HG02588 (cell line): ENCODE data around the gene DTNBP1.

Experiments used
- ATAC-seq: cut with Tn5 transposase; IDR thresholded peaks from one replicate; pipeline ENCODE4 v1.9.1; 2021; ENCODE audit warnings: mild to moderate bottlenecking, moderate library complexity; ENCODE audit not compliant: unreplicated experiment

Gene DTNBP1, protein sequence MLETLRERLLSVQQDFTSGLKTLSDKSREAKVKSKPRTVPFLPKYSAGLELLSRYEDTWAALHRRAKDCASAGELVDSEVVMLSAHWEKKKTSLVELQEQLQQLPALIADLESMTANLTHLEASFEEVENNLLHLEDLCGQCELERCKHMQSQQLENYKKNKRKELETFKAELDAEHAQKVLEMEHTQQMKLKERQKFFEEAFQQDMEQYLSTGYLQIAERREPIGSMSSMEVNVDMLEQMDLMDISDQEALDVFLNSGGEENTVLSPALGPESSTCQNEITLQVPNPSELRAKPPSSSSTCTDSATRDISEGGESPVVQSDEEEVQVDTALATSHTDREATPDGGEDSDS

DNA sequence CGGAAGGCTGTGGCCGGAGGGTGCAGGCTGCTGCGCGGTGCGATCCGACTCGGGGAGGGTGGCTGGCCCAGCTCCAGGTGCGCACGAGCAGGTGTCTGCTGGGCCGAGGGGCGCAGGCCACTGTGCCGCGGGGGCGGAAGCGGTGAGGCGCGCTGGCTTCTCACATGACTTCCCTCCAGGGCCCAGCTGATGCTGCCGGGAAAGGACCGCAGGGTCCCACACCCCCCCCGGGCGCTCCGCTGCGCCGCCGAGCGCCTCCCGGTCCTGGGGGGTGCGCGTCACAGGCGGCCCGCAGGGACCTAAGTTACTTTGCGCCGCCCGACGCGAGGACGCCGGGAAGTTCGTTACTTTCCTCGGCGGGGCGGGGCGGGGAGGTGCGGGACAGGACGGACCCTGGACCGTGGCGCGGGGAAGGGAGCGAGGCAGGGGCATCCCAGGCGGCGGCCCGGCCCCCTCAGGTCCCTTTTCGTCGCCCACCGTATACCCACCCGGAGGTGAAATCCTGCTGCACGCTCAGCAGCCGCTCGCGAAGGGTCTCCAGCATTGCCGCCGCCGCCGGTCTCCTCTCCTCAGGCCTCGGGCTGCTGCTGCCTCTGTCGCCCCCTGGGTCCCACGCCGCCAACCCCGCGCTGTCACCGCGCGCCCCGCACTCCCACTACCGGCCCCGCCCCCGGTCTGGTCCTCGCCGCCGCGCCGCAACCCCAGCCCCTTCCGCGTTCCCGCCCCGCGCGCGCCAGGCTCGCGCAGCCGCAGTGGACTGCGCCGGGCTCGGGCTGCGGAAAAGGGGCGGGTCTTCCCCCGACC is at the start of gene DTNBP1:
Gene DTNBP1 (minus strand): TSS at position 703 of the 804 bp plus-strand sequence. CDS start 159 bp downstream, at position 544.
- ATAC-seq, result peak; percentile 67

DNA sequence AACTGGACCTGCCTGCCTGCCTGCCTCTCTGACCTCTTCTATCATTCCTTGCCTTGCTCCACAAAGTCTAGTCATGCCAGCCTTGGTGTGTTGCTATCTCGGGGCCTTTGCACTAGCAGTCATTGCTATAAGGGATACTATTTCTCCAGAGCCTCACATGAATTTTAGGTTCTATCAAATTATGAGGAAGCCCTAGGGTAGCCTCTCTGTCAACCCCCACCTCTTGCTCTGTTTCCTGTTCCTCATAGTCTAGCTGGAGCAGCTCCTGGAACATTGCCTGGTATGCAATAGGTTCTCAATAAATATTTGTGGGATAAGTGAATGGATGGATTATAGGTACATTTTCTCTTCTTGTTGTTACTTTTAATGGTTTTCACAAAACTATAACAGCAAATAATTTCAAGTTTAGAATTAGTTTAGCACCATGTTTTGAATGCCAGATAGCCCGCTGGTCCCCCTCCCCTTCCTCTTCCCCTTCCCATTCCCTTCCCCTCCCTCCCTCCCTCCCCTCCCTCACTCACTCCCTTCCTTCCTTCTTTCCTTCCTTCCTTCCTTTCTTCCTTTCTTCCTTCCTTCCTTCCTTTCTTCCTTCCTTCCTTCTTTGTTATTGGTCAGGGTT is 46.9 kb upstream of the DTNBP1 start:
- ATAC-seq, result no peak

DNA sequence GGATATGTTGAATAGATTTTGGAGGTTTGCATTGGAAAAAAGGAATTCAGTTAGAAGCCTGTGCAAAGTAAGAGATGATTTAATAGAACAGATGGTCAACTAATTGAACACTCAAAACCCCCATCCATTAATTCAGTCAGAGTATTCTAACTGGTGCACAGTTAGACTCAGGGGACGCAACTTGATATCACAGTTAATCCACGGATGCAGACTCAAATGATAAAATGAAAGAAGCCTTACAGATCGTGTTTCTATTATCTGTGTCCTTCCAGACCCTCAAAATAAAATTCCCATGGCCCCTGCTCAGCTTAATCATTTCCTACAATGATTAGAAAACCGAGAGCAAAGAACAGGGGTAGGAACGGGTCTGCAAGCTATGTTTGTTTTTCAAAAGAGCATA is 45.4 kb upstream of the DTNBP1 start:
- ATAC-seq, result no peak

DNA sequence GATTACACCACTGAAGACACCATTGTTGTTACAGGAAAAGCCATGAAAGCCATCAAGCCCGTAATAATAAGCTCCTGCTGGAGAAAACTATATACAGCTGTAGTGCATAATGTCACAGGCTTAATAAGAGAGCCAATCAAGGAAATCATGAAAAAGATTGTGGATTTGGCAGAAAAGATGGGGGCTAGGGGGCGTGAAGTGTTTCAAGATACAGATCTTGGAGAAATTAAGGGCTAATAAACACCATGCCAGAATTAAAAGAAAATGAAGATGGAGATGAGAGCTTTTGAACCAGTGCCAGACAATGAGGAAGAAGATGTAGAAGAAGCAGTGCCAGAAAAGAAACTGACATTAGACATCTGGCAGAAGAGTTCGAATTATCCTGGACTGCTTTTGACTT is 43.2 kb upstream of the DTNBP1 start:
- ATAC-seq, result no peak

DNA sequence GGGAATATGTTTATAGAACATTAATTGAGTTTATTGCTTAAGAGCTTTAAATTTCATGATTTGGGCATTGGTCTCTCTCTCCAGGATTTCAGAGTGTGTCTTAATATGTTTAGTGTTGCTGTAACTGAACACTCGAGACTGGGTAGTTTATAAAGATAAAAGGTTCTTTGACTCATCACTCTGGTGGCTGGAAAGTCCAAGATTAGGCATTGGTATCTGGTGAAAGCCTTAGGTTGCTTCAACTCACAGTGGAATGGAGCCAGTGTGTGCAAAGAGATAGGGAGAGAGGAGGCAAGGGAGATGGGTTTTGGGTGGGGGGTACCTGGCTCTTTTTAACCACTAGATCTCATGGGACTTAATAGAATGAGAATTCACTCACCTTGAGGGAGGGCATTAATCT is 35.6 kb upstream of the DTNBP1 start:
- ATAC-seq, result no peak

DNA sequence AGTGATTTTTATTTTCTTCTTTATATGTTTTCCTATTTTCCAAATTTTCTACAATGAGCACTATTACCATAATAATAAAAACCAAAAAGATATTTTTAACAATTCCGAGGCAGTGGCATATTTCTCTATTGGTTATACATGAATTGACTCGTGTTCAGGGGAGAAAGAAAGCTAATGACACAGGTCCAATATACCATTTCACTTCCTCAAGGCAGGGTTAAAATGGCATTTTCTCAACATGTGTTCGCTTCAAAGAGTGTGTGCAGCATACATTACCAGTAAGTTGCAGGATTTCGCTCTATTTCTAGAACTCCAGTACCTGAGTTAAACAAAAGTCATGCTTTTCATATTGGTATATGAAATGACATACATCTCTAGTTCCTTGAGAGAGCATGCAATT is 35.1 kb upstream of the DTNBP1 start:
- no peak for ATAC-seq

DNA sequence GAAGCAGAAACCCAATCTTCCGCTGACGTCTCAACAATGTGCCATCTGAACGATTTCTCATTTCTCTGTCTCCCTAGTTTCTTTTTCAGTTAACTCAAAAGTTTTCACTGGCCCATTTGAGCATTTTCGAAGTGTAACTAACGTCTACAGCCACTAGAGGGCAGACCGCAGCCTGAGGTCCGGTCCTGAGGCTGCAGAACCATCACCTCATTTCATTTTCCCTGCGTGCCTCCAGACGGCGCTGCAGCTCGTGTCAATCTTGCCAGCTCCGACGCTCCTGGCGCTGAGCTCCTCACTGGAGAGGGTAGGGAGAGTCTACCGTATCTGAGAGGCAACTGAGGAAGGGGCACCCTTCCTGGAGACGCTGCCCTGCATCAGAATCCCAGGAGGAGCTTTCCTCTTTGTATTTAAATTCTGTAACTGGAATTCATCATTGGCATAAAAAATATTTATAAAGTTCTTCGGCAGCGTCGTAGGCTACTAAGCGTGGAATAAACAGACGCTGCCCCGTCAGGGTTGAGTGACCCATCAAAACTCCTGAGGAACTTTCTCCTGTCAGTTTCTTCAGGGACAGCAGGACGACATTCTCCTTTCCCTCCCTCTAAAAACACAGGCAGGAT is 28.5 kb upstream of the DTNBP1 start:
- peak; percentile 95 for ATAC-seq

DNA sequence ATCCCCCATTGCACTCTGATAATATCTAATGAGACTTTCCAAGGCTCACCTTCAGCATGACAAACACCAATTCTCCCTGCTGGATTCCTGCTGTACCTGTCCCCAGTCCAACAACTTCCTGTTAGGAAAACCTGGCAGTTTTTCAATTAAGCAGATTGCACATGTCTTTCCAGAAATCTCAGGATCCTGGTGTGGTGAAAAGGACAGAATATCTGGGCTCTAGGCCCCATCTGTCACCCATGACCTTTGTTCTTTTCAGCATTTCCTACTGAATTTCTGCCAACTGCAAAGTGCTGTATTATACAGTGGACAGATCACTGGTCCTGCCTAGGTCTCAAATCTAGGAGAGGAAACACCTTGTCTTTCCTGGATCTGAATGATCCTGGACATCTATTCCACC is 27.7 kb upstream of the DTNBP1 start:
- ATAC-seq, result no peak

DNA sequence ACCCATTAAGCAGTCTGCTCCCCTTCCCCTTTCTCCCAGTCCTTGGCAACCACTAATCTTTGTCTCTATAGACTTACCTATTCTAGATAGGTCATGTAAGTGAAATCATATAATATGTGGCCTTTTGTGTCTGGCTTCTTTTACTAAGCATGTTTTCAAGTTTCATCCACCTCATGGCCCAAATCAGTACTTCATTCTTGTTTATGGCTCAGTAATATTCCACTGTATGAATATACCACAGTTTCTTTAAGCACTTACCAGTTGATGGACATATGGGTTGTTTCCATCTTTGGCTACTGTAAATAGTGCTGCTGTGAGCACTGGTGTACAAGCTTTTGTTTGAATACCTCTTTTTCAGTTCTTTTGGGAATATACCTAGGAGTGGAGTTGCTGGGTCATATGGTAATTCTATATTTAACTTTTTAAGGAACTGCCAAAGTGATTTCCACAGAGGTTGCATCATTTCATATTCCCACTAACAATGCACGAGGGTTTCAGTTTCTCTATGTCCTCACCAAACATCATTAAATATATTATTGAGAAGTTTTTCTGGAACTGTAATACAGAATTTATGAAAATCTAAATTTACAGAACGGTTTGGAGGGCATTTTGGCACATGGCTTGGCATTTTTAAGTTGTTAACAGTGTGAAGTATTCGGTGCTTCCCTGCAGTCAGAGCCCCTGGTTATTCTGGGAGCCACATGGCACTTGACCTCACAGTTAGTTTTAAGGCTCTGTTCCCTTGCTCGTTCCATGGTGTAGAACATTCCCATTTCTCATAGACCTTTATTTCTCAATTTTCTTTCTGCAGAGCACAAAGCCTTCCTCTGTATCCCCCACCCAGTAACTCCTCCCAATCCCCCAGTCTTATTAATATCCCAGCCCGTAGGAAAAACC is 27.0 kb upstream of the DTNBP1 start:
- ATAC-seq, result no peak

DNA sequence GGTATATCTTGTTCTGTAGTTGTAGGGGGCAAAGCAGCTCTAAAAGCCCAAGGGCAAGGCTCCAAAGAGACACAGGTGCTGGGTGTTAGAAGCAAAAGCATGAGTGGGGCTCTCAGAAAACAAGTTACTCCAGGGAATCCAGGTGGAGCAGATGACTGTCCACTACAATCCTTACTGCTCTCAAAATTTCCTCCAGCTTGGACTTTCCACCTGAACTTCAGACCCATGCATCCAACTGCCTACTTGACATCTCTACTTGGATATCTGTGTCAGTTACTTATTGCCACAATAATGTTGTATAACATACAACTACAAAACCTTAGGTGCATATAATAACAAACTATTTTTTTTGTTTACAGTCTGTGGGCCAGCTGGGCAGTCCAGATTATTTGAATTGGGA is 22.8 kb upstream of the DTNBP1 start:
- no peak for ATAC-seq

DNA sequence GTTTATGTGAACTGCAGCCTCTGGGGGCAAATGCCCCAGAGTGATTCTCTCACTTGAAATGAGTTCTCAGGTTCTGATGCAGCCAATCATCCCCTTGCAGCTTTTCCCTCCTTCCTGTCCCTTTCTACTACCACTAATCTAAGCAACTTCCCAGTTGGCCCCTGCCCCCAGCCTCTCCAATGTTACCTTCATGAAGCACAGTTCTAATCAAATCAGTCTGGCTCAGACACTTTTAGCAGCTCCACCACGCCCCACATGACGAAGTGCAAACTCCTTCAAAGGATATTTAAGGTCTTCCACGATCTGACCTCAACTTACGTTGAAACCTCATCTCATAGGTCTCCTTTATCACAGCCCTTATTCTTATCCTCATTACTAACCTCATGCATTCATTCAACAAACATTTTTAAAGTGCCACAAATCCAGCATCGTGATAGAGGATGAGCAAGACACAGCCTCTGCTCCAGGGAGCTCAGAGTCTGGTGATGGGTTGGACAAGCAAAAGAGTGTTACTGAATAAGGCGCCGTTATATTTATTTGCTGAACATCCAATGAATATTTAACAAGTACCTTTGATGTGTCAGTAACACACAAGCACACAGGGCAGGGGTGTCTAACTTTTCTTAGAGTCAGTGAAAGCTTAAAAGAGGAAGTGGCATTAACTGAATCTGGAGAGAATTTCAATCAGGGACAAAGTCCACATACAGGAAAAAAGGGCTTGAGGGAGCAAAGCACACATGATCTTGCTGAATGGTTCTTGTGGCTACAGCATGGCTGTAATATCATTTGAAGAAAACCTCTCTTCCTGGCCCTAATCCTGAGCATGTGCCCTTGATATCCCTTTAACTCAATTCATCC is 20.4 kb upstream of the DTNBP1 start:
- ATAC-seq, result peak; percentile 70

DNA sequence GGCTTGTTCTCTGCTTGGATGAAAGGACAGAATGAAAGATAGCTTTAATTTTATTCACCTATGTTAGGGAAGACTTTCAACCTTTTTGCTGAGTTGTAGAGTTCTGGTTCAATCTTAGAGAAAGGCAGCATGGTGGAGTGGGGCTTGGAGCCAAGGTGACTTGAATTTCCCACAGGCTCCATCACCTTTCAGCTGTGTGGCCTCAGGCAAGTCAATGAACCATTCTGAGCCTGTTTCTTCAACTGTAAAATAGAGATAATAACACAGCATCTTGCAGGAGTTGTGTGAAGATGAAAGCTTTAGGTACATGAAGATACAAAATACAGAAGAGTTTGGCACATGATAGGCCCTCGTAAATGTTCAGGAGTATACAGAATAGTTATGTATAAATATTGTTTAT is 19.1 kb upstream of the DTNBP1 start:
- ATAC-seq, result no peak

DNA sequence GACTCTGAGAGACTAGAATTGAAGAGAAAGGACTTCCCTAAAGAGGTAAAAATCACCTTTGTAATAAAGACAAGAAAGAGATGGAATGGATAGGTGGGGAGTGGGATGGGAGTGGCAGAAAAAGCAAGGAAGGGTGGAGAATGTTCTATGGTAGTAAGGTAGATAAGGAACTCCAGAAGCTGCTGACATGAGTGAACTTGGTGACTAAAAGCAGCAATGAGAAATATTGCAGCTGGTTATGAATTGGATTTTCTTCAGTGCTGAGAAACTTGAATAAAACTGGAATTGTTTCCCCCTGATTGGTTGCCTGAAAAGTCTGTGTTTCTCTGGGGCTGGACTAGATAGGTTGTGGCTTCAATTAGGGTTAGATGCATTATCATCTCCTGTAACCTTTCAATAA is 15.7 kb upstream of the DTNBP1 start:
- no peak for ATAC-seq

DNA sequence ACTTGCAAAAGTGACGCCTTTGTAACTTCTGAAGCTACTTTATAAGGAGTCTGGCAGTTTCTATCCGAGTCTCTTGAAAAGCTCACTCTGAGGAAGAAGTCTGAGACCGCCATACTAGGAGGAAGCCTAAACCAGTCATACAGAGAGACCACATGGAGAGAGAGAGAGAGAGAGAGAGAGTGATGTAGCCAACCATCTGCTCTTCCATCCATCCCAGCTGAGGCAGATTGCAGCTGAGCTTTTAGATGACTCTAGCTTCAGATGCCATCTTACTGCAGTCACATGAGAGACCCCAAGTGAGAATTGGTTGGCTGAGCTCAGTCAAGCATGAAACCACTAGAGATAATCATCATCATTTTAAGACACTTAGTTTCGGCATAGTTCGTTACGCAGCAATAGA is 15.0 kb upstream of the DTNBP1 start:
- no peak for ATAC-seq

DNA sequence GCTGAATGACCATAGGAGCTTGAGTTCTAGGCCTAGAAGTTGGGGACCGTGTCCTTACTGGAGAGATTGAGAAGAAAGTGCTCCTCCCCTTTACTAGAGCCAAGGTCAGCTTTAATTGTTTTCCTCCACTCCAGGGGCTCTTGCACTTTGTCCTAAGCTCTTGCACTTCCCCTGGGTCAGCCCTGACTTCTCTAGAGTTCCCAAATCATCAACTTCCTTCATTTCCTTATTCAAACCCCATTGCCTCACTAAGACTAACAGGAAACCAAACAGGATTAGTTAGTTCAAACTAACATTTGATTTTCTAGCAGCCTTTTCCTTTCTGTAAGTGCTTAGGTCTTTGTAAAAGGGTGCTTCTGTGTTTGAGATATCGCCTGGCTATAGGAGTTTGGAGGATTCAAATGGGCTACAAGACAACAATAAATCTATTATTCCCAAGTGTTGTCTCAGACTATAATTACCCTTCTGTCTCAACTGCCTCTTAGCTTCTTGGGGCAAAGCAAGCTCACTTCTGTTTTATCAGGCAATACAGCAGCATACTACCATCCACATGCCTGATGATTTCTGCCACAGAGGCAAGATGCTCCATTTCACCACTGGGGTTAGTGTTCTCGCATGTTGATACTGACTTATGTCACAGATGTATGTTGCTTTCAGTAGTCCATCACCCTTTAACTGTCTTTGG is 12.8 kb upstream of the DTNBP1 start:
- ATAC-seq, result no peak

DNA sequence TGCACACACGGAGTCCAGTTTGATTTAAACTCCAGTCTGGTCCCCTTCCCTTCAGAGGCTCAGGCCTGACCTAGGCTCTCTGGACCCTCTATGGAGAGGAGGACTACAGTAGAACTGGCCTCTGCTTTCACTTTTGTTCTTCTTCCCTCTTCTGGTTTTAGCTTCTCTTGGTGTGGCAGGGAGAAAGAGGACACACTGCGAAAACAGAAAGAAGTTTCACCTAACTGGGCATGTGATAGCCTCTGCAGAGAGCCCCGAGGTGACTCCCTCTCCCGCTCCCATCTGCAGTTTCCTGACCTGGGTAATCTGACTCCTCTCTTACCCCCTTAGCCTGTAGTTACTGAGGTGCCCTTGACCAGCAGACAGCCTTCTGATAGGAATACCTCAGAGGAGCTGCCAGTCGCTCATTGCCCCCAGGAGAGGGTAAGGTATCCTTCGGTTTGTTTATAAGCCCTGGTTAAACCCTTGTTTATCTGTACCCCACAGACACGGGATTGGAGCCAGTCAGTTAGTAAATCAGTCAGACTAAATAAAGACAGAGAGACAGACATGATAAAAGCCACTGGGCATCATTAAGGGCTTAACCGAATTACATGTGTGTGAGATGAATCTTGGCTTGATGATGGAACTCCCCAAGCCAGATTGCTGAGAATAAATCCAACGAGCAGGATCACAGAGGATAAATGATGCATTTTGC is 12.0 kb upstream of the DTNBP1 start:
- ATAC-seq, result no peak

DNA sequence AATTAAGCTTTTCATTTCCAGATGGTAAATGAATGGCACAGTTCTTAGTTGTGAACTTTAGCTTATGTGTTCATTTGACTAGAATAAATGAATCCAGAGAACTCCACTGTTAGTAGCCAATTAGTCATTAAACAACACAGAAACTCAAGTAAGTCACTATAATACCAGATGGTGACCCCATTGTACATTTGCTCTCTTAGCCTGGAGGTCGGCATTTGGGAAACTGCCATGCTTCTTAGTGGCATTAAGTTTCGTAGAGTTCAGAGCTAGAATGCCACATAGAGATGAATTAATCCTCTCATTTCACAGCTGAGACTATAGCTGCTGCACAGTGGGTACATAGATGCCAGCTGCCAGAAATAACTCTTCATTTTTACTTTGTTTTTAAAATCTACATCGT is 10.8 kb upstream of the DTNBP1 start:
- no peak for ATAC-seq

DNA sequence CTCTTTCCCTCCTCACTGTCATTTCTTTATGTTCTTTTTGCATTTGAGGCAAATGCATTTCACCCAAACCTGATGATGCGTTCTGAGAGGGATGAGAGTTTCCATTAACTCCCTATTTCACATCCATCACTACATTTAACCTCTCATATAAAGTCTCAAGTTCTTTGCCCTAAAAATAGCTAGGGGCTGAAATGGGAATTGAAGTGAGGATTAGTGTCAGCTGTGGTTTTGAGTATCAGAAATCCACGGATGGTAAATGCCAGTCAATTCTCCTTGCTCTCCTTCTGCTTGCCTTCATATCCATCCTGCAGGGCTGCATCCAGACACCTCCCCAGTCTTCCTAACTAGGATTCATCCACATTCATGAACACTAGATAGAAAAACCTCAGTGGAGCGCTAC is 10.0 kb upstream of the DTNBP1 start:
- ATAC-seq, result no peak
